GM19193 (cell line): ENCODE data around the gene RHBDD1.

Experiments
- POLR2A ChIP-seq: IDR thresholded peaks from 4 replicates; pipeline ENCODE4 v1.6.1; 2011; ENCODE audit not compliant: insufficient read depth, insufficient read length; ENCODE audit errors: extremely low read depth

The RHBDD1 gene, protein sequence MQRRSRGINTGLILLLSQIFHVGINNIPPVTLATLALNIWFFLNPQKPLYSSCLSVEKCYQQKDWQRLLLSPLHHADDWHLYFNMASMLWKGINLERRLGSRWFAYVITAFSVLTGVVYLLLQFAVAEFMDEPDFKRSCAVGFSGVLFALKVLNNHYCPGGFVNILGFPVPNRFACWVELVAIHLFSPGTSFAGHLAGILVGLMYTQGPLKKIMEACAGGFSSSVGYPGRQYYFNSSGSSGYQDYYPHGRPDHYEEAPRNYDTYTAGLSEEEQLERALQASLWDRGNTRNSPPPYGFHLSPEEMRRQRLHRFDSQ

DNA sequence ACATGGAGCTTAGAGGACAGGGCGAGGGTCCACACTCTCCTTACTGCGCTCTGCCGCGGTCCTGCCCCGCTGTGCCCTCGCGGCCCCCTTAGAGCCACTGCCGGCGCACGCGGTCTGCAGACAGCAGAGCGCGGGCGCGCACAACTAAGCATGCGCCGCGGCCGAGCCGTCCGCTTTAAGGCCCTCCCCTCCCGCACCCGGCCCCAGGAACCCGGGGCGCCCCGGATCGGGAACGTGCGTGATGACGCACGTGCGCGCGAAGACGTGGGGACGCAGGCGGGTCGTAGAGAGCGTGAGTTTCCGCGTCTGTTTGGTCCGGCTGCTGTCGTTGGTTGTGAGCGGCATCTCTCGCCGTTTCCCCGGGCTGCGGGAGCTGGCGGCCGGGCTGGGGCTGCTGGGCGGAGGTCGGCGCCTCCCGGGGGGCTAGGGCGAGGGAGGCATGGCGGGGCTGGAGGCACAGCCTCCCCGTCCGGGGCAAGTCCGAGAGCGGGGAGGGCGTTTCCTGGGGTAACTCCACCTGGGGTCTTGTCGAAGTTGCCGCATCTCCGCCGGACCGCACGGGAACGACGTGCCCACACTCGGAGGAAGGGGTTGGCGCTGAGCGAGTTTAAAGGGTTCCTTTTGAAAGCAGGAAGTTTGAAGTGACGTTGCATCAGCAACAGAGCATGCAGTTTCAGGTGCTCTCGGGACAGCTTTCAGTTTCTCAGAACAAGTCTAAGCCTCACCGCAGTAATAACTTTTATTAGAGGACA, at the start of gene RHBDD1:
RHBDD1 (plus strand) TSS at position 259 of the 752 bp plus-strand sequence. CDS start 28,640 bp downstream, outside the sequence.
- TF ChIP-seq POLR2A = peak; percentile 98

DNA sequence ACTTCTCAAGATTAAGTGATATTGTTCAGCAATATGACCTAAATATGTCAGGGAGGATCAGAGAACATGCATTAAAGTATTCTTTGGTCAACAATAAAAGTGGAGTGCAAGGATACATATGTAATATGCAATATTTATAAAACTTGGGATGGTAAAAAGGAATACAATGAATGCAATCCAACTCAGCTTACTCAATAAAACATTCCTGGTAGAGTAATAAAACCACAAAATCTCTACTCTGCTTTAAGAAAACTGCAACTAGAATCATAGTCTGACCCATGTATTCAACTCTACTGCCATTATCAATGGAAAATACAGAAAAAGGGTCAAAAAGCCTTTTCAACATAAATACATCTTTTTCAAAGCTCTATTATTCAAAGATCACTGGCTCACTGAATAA, 47.8 kb upstream of the RHBDD1 start:
- no peak for TF ChIP-seq POLR2A

DNA sequence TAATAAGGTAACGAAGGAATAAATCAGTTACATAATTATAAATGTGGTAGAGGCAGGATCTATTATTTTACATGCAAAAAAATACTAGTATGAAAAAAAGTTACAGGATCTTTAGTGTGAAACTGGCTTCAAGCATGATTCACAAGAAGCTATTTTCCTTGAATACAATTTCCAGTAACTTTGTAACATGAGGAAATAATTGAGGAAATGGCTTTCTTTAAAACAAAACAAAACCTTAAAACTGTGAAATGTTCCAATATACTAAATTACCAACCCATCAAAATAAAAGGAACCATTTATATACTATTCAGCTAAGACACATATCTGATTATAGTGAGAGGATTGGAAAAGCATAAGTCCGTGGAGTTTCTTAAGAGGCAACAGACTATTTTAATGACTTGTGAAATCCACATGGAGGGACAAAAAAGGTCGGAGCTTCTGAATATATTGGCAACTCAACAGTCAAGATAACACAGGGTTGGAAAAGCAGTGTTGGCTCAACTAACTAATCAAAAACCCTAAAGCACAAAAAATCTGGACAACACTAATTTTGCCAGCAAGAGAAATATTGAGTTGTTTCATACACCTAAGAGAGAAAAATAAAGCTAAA, 46.9 kb upstream of the RHBDD1 start:
- no peak for TF ChIP-seq POLR2A

DNA sequence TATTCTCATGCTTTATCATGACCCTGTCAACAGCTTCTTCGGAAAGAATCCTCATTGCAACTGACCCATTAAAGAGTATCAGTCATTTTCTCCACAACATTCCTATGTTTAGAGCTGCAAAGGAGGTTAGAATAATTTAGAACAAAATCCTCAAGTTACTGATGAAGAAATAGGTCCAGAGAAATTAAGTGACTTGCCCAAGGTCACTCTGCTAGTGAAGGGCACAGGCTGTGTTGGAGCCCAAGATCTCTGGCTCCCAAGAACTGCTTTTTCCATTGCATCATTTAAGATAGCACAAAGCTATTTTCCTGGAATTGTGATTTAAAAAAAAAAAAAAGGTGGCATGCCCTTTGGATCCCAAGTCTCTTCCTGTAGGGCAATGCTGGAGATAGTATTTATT, 45.8 kb upstream of the RHBDD1 start:
- no peak for TF ChIP-seq POLR2A

DNA sequence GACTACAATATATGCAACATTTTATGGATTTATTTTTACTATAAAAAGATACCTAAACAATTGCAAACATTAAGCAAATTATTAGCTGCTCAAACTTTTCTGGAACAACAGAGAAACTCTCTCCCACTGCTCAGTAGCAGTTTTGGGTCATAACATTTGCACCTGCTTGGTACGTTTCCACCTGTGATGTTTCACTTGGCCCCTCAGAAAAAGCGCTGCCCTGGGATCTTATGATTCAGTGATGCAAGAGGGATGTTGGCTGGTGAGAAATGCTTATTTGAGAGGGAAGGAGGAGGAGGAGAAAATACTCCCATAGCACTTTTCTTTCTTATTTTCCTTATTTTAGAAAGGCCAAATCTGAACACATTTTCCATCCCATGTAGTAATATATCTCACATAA, 45.4 kb upstream of the RHBDD1 start:
- no peak for TF ChIP-seq POLR2A

DNA sequence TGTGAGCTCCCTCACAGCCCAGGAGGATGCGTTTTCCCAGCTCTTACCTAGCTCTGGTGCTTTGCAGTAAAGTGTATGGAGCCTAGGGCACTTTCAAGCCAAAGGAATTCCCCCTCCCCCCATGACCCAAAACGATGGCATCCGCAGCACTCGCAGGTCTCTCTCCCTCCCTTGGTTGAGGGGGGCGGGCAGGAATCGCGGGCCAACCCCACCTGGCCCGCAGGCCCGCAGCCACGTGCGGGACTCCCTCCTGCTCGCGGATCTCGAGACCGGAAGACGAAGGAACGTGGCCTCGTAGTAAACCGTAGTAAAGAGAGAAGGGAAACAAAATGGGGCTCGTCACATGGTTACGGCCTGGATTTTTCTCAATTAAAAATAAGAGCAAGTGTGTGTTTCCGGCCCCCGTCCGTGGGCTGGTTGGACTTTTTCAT, 44.8 kb upstream of the RHBDD1 start:
- TF ChIP-seq POLR2A = no peak

DNA sequence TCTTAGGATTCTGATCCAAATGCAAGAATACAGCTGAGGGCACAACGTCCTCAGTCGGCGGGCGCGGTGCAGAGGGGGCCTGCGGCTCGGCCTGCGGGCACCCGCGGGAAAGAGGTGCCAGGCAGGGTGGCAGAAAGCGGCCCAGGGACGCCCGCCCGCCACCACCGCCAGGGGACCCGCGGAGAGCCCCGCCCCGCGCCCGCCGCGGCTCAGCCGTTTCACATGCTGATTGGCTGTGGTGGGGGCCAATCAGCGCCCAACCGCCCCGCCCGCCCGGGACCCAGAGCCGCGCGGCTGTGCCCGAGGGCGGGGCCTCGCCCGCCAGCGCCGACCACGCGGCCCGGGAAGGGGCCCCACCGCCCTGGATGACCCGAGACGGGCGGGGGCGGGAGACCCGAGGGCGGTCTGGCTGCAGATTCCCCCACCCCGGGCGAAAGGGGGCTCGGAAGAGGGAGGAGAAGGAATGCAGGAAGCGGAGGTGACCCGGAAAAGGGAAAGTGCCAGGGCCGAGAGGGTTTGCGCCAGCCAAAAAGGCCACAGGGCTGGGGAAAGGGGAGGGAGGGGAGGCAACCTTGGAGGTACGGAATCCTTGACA, 44.3 kb upstream of the RHBDD1 start:
- peak; percentile 64 for TF ChIP-seq POLR2A

DNA sequence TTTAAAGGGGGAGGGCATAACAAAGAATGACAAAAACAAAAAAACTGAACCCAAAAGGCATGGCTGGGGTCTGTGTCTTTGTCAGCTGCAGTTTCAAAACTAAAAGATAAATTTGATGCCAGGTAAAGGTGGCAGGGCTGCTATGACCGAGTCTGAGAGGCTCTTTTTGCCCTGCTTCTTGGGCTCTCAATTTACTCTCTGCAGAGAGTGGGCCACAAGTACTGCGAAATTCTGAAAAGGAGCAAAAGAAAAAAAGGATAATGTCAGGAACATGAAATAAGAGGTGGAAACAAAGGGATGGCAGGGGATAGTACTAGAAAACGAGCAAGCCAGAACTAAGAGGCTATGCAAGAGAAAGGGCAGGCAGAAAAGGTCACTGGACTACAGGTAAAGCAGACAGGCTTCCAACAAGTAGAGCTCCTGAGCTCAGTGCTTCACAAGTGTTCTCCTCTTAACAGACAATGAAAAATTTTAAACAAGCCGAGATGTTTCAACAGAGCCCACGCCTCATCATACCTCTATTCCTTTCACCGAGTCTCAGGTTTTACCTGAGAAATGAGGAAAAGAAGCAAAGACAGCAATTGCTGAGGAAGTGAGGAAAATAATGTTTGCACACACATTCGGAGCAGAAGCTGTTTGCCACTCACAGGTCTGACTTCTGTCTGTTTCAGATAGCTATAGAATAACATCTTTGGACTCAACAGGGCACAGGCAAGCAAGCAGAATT, 43.5 kb upstream of the RHBDD1 start:
- TF ChIP-seq POLR2A = no peak

DNA sequence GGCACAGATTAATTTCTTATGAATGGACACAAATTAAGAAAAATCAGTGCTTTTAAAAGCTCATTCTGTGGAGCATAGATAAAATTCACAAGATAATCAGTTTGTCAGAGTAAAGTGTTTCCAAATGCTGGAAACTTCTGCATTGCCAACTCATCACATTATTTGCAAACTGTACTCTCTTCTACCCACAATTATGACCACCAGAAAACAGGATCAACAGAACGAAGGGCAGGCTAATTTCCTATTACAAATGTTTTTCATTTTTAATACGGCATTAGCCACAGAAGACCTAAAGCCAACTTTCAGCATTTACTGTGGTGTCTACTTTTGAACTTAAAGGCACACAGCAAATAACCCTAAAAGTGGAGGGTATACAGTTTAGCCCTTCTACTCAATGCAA, 42.2 kb upstream of the RHBDD1 start:
- TF ChIP-seq POLR2A = no peak

DNA sequence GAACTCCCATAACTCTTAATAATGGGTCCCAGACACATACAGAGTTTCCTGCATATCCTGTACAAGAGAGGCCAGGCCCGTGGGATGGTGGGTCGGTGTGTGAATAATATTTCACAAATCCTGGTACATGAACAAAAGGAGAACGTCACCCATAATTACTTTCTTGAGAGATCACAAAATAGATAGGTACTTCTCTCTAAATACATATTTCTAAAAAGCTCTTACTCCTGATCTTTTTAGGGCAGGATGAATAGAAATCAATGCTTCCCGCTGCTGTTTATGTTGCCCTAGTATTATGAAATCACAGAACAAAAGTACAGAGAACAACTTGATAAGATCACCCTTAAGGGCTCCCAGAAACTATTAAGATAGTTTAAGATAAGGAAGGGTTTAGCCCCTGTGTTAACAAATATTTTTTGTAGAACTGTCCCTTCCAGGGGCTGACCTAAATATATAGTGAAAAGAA, 41.6 kb upstream of the RHBDD1 start:
- TF ChIP-seq POLR2A = no peak

DNA sequence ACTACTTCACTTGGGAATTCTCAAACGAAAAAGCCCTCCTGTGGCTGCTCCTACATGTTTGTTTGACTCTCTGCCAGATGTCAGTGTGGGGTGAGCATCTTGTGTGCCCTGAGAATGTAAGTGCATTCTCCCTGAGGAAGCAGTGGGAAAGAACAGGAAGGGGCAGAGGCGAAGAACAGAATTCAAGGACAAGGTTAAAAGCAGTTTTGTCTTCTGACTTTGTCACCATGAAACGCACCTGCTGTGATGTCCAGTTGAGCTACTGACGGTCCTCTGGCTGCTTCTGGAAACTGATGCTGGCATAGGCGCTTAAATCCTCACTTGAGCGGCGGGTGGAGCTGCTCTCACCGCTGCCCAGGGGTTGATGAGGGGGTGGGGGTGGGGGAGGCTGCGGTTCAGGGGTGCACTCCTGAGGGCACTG, 41.1 kb upstream of the RHBDD1 start:
- no peak for TF ChIP-seq POLR2A

DNA sequence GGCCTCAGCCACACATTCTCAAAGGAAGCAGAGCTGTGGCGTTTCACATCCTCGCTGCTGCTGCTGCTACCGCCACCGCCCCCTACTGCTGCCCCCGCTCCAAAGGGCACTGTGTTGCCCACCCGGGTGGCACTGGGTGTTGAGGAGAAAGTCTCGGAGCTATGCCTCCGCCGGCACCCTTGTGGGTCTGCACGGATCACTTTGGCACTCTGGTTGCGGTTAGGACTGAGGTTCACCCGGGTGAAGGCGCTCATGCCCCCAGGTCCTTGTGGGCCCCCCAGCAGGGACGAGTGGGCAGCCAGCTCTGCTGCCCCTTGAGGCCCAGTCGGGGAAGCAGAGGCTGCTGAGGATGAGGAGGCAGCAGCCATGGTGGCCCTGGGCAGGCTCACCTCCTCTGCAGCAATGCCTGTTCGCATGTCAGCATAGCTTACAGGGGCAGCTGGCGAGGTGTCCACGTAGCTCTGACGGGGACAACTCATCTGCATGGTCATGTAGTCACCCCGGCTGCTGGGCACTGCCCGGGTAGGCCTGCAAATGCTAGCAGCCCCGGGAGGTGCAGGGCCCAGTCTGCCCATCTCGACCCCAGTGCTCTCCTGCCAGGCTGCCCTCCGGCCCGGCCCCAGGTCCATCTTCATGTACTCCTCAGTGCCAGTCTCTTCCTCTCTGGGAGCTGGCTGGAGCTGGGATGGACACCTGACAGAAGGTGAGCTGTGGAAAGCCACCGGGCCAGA, 40.4 kb upstream of the RHBDD1 start:
- TF ChIP-seq POLR2A = no peak

DNA sequence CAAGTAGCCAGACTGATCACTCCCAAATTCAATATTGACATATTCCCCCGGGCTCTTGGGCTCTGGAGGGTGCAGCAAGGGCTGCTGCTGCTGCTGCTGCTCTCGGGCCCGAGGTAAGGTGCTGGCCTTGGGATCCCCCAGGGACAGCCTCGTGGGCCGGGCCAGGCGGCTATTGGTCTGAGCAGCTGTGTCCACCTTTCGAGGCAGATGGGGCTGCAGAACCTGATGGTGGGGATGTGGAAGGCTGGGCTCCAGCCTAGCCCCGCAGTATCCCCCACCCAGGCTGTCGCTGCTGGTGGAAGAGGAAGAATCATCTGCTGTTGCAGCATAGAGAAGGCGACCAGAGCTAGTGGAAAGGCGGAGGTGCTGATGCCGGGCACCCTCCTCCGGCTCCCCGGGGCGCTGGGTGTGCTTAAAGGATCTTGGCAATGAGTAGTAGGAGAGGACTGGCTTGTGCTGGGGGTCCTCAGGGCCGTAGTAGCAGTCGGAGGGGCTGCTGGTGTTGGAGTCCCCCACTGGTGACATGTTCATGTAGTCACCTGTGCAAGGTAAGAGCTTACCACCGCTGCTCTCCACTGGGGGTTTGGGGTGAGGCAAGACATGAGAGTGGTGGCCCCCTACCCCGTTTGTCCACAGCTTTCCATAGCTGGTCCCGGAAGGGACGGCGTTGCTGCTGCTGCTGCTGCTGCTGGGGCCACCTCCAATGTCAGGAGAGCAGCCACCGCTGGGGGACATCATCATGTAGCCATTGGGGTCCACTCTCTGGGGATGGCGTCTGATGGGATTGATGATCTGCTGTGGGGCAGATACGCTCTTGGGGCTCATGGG, 39.6 kb upstream of the RHBDD1 start:
- no peak for TF ChIP-seq POLR2A
